Spinal cord (tissue), 10 donors: ENCODE measurements around the gene LIMCH1. TPM values are rescaled to one million over a fixed set of nuclear protein-coding genes. Genes with fewer than 3 reads are reported as not detected.
A peak's percentile ranks its signal among the peaks of the same experiment; 100 is the strongest.

Source experiments
- DNase-seq, 6 donors: peaks; one replicate each; pipeline versions ENCODE4 v3.0.0 to v3.0.0-alpha.2; 2013 to 2015; ENCODE audit warnings: low spot score in 6 of 6, low read depth in 4 of 6
- H3K27ac ChIP-seq: one replicate; pipeline ENCODE4 v1.5.1; 2013; ENCODE audit warnings: low read depth, low read length, control low read depth
- H3K27me3 ChIP-seq: one replicate; pipeline ENCODE4 v1.6.1; 2013; ENCODE audit warnings: low read length; ENCODE audit not compliant: control insufficient read depth, insufficient read depth
- H3K36me3 ChIP-seq: one replicate; pipeline ENCODE4 v1.6.1; 2013; ENCODE audit warnings: low read length; ENCODE audit not compliant: control insufficient read depth, insufficient read depth
- H3K4me1 ChIP-seq: one replicate; pipeline ENCODE4 v1.6.1; 2013; ENCODE audit warnings: low read length; ENCODE audit not compliant: control insufficient read depth, insufficient read depth
- H3K4me3 ChIP-seq: one replicate; pipeline ENCODE4 v1.5.1; 2013; ENCODE audit warnings: low read depth, low read length, control low read depth
- H3K9me3 ChIP-seq: one replicate; pipeline ENCODE4 v1.6.1; 2013; ENCODE audit warnings: low read length; ENCODE audit not compliant: control insufficient read depth, insufficient read depth
- WGBS: methylation state at CpG from one replicate; pipeline ENCODE4 v1.1.5; 2013; ENCODE audit warnings: missing lambda C conversion rate; ENCODE audit not compliant: insufficient coverage; 5-methylcytosine and 5-hydroxymethylcytosine counted together
- polyA plus RNA-seq, 2 donors: library from polyadenylated mRNA; unstranded; fragments of 120-200 nt; gene quantifications; one replicate each; pipeline ENCODE4 v1.2.1, GENCODE V29; 2013; ENCODE audit not compliant: insufficient read length in 2 of 2
- total RNA-seq, 2 donors: library from RNA; depleted of rRNA in 1 of 2; stranded (reverse); fragments of 120-200 nt in 1 of 2; fragments of >200 nt in 1 of 2; gene quantifications; one replicate each; pipeline versions ENCODE4 v1.2.3 to v1.2.4, GENCODE V29; 2013 to 2014
- donor health status: healthy.

Gene LIMCH1
- total and polyA plus RNA-seq, 4 donors: 51.2 to 64.9 (median 58.9) TPM

DNA sequence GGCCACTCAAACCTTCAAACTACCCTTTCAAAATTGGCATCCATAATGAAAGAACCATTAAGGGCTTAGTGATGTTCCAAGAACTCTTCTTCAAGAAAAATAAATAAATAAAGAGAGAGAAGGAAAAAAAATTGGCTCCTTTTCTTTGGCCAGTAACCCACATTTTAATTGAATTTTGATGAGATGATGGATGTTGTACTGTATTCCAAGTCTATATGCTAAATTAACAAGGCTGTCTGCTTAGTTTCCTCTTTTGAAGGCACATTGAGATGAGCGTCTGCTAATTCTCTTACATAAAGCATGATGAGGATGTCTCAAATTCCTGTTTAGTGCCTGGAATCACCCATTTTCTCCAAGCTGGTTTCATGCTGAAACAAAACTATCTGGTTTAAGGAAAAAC is 177.2 kb downstream of the LIMCH1 start:
- H3K27ac ChIP-seq: no peak overlapping the region
- no CpG with 5 or more reads among the region's 1 CpG for WGBS
- H3K36me3 ChIP-seq: no peaks in the 10 kb centered on the region
- H3K9me3 ChIP-seq: no peaks in the 10 kb centered on the region
- no peak overlapping the region for H3K4me3 ChIP-seq
- peaks cover 5% of the 10 kb centered on the region for H3K27me3 ChIP-seq
- DNase-seq: no peak
- no peaks in the 10 kb centered on the region for H3K4me1 ChIP-seq

DNA sequence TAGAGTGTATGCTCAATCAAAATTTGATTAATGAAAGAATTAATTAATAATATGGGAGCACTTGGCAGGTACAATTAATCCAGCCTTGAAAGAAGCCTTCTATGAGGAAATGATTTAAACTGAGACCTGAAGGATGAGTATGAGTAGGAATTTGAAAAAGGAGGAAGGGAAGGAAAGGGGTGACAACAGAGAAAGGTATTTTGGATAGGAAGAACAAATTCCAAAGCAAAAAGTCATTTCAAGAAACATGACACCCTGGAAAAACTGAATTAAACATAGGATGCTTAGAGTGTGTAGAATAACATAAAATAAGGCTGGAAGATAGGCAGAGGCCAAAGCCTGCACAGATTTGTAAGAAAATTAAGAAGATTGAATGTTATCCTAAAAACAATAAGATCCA is 180.9 kb downstream of the LIMCH1 start:
- H3K9me3 ChIP-seq: no peaks in the 10 kb centered on the region
- H3K27ac ChIP-seq: no peak overlapping the region
- H3K36me3 ChIP-seq: no peaks in the 10 kb centered on the region
- DNase-seq: no peak
- H3K4me1 ChIP-seq: no peaks in the 10 kb centered on the region
- H3K4me3 ChIP-seq: no peak overlapping the region
- peaks cover 5% of the 10 kb centered on the region for H3K27me3 ChIP-seq

DNA sequence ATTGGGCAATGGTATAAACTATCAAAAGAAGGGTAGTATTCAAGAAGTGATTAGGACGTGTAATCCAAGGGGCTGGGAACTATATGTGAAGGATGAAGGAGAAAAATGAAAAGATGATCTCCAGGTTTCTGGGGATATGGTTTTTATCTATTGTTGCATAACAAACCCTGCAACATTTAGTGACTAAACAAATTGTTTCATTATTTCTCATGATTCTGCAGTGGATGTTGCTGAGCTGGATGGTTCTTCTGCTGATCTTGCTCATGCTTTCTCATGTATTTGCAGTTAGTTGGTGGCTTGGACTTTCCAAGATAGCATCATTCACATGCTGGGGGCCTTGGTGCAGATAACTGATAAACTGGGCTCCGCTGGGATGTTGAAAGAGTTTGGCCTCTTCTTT is 181.5 kb downstream of the LIMCH1 start:
- no peak for DNase-seq

DNA sequence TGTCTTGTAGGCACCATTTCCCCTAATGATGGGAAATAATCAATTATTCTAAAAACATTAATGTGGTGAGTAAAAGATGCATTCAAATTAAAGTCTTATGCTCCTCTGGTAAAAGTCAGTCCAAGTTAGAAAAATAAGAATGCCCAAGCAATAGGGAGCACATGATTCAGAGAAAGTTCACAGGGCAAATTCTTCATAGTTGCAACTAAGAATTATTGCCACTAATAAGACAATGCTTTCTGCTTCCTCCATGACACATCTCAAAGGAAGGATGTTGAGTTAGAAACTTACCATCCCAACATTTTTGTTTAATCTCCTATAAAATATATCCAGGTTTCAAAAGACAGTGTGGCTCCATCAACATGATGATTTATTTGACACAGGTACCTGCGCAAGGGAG is 184.2 kb downstream of the LIMCH1 start:
- Histone ChIP-seq H3K9me3 (no peaks in the 10 kb centered on the region), H3K36me3 (no peaks in the 10 kb centered on the region), H3K4me1 (no peaks in the 10 kb centered on the region), H3K27me3 (peaks cover 13% of the 10 kb centered on the region), H3K27ac (no peak overlapping the region), H3K4me3 (no peak overlapping the region)
- no peak for DNase-seq
- WGBS: no CpG with 5 or more reads among the region's 1 CpG

More for the DNA sequence above, 181.5 kb downstream of the LIMCH1 start:
- H3K9me3 ChIP-seq: no peaks in the 10 kb centered on the region
- no CpG with 5 or more reads among the region's 2 CpGs for WGBS
- no peaks in the 10 kb centered on the region for H3K4me1 ChIP-seq
- H3K27ac ChIP-seq: no peak overlapping the region
- peaks cover 5% of the 10 kb centered on the region for H3K27me3 ChIP-seq
- no peak overlapping the region for H3K4me3 ChIP-seq
- no peaks in the 10 kb centered on the region for H3K36me3 ChIP-seq

- Histone ChIP-seq H3K4me3 (no peak overlapping the region), H3K27me3 (peaks cover 12% of the 10 kb centered on the region), H3K36me3 (no peaks in the 10 kb centered on the region), H3K4me1 (no peaks in the 10 kb centered on the region), H3K27ac (no peak overlapping the region), H3K9me3 (no peaks in the 10 kb centered on the region)
- WGBS: 72% methylated on average over 2 of the region's 3 CpGs
- DNase-seq: no peak
These were observed 185.3 kb downstream of the LIMCH1 start for GRCh38 chr4:41723286-41723685.

- peaks cover 16% of the 10 kb centered on the region for H3K27me3 ChIP-seq
- H3K9me3 ChIP-seq: no peaks in the 10 kb centered on the region
- DNase-seq: no peak
- no peaks in the 10 kb centered on the region for H3K4me1 ChIP-seq
- H3K36me3 ChIP-seq: no peaks in the 10 kb centered on the region
- no peak overlapping the region for H3K27ac ChIP-seq
- H3K4me3 ChIP-seq: no peak overlapping the region
- no CpG with 5 or more reads among the region's 1 CpG for WGBS
These were observed 187.3 kb downstream of the LIMCH1 start for GRCh38 chr4:41725254-41725653.

DNA sequence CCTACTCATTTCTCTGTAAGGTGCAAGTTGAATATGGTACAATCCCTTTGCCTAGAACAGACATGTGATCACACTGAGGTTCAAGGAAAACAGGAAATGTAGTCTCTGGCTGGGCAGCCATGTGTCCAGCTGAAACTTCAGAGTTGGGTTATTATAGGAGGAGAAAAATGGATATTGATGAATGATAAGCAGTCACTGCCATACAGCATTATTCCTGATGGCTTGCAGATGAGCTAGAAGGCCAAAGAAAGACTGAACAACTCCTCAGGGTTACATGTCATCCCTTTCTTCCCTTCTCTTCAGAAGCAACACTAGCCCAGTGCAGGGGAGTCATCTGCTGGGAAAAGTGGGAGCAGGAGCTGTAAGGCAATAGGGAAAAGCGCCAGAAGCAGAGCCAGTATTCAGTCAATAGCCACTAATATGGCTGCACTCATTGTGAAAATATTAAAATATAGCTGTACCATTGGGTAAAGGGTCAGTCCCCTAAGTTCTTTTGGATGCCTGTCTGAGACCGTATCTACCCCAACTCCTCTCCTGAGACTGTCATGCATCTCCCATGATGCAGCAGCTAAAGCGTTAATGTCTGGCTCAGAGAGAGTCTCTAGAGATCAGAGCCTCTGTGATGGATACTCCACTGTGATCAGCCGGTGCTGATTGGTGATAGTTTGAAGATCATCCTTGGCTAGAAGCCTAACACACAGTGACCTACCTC is 190.1 kb downstream of the LIMCH1 start:
- Histone ChIP-seq H3K36me3 (no peaks in the 10 kb centered on the region), H3K9me3 (no peaks in the 10 kb centered on the region), H3K4me3 (no peak overlapping the region), H3K27me3 (peaks cover 37% of the 10 kb centered on the region), H3K27ac (no peak overlapping the region), H3K4me1 (no peaks in the 10 kb centered on the region)
- no CpG with 5 or more reads among the region's 4 CpGs for WGBS
- DNase-seq: no peak

GRCh38 chr4:41728573-41728913 is 190.6 kb downstream of the LIMCH1 start:
- Histone ChIP-seq H3K9me3 (no peaks in the 10 kb centered on the region), H3K4me3 (no peak overlapping the region), H3K36me3 (no peaks in the 10 kb centered on the region), H3K4me1 (no peaks in the 10 kb centered on the region), H3K27ac (no peak overlapping the region), H3K27me3 (peaks cover 39% of the 10 kb centered on the region)
- no peak for DNase-seq
- WGBS: 80% methylated on average over 1 of the region's 3 CpGs

DNA sequence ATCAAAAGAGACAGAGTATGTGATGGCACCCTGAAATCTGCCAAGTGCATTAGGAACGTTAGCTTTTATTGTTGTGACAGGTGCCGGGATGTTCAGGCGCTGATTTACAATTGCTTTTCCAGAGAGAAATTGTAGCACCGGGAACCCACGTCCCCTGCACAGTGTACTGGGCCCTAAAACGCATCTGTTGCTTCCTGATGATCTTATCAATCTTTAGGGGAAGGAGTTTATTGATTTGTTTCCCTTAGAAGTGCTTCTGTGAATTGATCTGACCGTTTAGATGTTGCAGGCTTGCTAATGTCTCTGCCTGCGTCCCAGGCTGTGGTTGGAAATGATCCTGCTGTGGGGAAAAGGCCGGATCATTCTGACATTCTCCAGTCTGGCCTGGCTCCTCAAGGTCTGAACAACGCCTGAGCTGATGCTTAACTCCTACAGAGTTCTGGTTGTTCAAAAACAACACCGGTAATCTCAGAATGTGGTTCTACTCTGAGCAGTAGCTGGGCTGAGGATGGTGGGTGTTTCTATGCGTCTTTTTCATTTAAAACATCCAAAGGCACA is 193.7 kb downstream of the LIMCH1 start:
- H3K4me1 ChIP-seq: no peaks in the 10 kb centered on the region
- H3K9me3 ChIP-seq: no peaks in the 10 kb centered on the region
- no peak overlapping the region for H3K27ac ChIP-seq
- H3K27me3 ChIP-seq: peaks cover 46% of the 10 kb centered on the region
- 54% methylated on average over 8 of the region's 12 CpGs for WGBS
- no peak overlapping the region for H3K4me3 ChIP-seq
- DNase-seq: peak in 1 of 6 donors; percentile 13
- H3K36me3 ChIP-seq: no peaks in the 10 kb centered on the region

DNA sequence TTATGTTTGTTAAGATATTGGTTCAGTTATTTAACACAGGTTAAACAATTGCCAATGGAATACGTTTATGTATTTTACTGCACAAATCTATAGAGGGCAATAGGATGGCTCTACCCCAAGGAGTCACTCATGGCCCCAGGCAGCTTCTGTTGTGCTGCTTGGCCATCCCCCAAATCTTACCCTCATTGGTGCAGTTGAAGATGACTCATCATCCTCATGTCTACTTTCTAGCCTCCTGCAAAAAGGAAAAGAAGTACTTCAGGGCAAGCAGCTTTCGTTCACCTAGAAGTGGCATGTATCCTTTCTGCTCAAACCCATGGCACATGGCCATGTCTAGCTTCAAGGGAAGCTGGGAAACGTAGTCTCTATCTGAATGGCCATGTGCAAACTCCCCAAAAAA is 196.4 kb downstream of the LIMCH1 start:
- Histone ChIP-seq H3K4me3 (no peak overlapping the region), H3K4me1 (no peaks in the 10 kb centered on the region), H3K27ac (no peak overlapping the region), H3K9me3 (no peaks in the 10 kb centered on the region), H3K27me3 (peaks cover 58% of the 10 kb centered on the region), H3K36me3 (no peaks in the 10 kb centered on the region)
- 80% methylated on average over 1 of the region's 3 CpGs for WGBS
- DNase-seq: no peak
